ENCODE results near the gene ISLR.

The ISLR gene

DNA sequence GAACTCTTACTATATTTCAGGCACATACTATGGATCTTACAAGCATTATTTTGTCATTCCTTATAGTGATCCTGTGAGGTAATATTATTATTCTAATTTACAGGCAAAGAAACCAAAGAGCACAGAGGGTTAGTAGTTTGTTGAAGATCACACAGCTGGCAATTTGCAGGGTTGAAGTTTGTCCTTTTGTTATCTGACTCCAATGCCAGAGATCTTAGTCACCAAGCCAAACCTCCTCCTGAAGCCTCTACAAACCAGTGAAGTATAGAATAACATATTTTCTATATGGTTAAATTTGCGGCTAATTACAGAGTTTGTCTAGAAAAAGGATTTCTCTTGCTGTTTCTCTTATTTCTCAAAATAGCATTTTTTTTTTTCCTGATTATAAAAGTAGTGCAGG, 31.9 kb upstream of the ISLR start:
- no peak overlapping the region for H3K9ac ChIP-seq (ENCODE audit: low read depth, low read length)
- no peaks in the 10 kb centered on the region for H3K79me2 ChIP-seq (ENCODE audit: insufficient read depth, low read length)
- H3K4me3 ChIP-seq (ENCODE audit: low read depth in 1 of 2, low read length in 2 of 2): no peak overlapping the region
- no peak overlapping the region for H3K4me2 ChIP-seq (ENCODE audit: insufficient read depth, low read length)
- no peak overlapping the region for H3K27ac ChIP-seq (ENCODE audit: low read length)
- H3K27me3 ChIP-seq (ENCODE audit: insufficient read depth, low read length, poor library complexity): peaks cover 4% of the 10 kb centered on the region
- H2AFZ ChIP-seq (ENCODE audit: low read depth, low read length): no peak overlapping the region
- no peaks in the 10 kb centered on the region for H4K20me1 ChIP-seq (ENCODE audit: insufficient read depth, low read length)
- ATAC-seq (ENCODE audit: insufficient read depth, low read depth): no peak
- H3K9me3 ChIP-seq (ENCODE audit: insufficient read depth, low read length, severe bottlenecking): no peaks in the 10 kb centered on the region
- H3K4me1 ChIP-seq (ENCODE audit: insufficient read depth, low read length): no peaks in the 10 kb centered on the region
- no peak for DNase-seq
- no peaks in the 10 kb centered on the region for H3K36me3 ChIP-seq (ENCODE audit: insufficient read depth, low read length)
- no peak for TF ChIP-seq EZH2 (IDR thresholded peaks at IDR 0.05; ENCODE audit: borderline replicate concordance, low read depth, low read length, severe bottlenecking)
- TF ChIP-seq, protein P1, sequence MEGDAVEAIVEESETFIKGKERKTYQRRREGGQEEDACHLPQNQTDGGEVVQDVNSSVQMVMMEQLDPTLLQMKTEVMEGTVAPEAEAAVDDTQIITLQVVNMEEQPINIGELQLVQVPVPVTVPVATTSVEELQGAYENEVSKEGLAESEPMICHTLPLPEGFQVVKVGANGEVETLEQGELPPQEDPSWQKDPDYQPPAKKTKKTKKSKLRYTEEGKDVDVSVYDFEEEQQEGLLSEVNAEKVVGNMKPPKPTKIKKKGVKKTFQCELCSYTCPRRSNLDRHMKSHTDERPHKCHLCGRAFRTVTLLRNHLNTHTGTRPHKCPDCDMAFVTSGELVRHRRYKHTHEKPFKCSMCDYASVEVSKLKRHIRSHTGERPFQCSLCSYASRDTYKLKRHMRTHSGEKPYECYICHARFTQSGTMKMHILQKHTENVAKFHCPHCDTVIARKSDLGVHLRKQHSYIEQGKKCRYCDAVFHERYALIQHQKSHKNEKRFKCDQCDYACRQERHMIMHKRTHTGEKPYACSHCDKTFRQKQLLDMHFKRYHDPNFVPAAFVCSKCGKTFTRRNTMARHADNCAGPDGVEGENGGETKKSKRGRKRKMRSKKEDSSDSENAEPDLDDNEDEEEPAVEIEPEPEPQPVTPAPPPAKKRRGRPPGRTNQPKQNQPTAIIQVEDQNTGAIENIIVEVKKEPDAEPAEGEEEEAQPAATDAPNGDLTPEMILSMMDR (IDR thresholded peaks at IDR 0.05; ENCODE audit: borderline replicate concordance, extremely low read depth, low read length, poor library complexity, severe bottlenecking): no peak

DNA sequence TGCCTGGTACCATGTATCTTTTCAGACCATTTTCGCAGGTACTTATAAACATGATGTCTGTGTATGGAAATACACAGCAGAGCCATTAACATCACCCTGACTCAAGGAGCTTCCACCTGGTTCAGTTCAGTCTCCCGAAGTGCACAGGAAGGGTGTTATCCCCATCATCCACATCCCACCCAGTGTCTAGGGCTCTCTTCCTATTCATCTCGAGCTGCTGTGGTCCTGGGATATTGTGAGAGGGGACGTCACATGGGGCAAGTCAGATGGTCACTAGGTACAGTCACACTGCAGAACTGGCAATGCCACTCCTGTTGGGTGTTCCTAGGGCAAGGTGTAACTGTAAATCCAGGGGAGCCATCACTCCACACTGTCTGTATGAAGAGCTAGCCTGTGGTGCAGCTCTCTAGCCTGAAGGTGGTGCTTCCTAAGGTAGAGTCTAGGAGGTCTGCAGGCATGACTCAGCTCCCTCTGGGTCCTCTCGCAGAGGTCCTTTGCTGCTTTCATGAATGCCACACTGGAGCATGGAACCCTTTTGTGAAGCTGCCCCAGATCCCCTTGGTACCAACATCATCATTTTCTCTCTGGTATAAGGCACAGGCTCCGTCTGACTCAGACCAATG, 29.2 kb upstream of the ISLR start:
- no peak for ATAC-seq (ENCODE audit: insufficient read depth, low read depth)
- Histone ChIP-seq H3K36me3 (ENCODE audit: insufficient read depth, low read length) (no peaks in the 10 kb centered on the region), H3K27ac (ENCODE audit: low read length) (no peak overlapping the region), H3K4me2 (ENCODE audit: insufficient read depth, low read length) (no peak overlapping the region), H3K79me2 (ENCODE audit: insufficient read depth, low read length) (no peaks in the 10 kb centered on the region), H4K20me1 (ENCODE audit: insufficient read depth, low read length) (no peaks in the 10 kb centered on the region), H3K27me3 (ENCODE audit: insufficient read depth, low read length, poor library complexity) (peaks cover 4% of the 10 kb centered on the region), H3K9me3 (ENCODE audit: insufficient read depth, low read length, severe bottlenecking) (no peaks in the 10 kb centered on the region), H3K4me1 (ENCODE audit: insufficient read depth, low read length) (no peaks in the 10 kb centered on the region), H3K9ac (ENCODE audit: low read depth, low read length) (no peak overlapping the region), H2AFZ (ENCODE audit: low read depth, low read length) (no peak overlapping the region), H3K4me3 (ENCODE audit: low read depth in 1 of 2, low read length in 2 of 2) (no peak overlapping the region)
- no peak for DNase-seq
- no peak for TF ChIP-seq EZH2 (IDR thresholded peaks at IDR 0.05; ENCODE audit: borderline replicate concordance, low read depth, low read length, severe bottlenecking)
- TF ChIP-seq, protein P1 (IDR thresholded peaks at IDR 0.05; ENCODE audit: borderline replicate concordance, extremely low read depth, low read length, poor library complexity, severe bottlenecking): no peak

DNA sequence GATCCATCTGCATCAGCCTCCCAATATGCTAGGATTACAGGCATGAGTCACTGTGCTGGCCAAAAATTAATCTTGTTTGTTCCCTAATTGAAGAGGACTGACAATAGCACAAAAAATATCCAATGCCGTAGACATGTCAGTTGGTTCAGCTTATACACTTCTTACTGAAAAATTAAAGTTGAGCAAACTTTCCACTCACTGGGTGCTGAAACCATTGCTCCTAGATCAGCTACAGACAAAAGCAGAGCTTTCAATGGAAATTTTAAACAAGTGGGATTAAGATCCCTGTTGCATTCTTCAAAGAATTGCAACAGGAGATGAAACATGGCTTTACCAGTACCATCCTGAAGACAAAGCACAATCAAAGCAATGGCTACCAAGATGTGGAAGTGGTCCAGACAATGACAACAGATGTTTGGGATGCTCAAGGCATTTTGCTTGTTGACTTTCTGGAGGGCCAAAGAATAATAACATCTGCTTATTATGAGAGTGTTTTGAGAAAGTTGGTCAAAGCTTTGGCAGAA, 27.2 kb upstream of the ISLR start:
- DNase-seq: no peak
- no peak overlapping the region for H2AFZ ChIP-seq (ENCODE audit: low read depth, low read length)
- no peak for ATAC-seq (ENCODE audit: insufficient read depth, low read depth)
- H3K4me1 ChIP-seq (ENCODE audit: insufficient read depth, low read length): no peaks in the 10 kb centered on the region
- no peak overlapping the region for H3K4me2 ChIP-seq (ENCODE audit: insufficient read depth, low read length)
- no peaks in the 10 kb centered on the region for H3K9me3 ChIP-seq (ENCODE audit: insufficient read depth, low read length, severe bottlenecking)
- no peaks in the 10 kb centered on the region for H3K36me3 ChIP-seq (ENCODE audit: insufficient read depth, low read length)
- no peaks in the 10 kb centered on the region for H4K20me1 ChIP-seq (ENCODE audit: insufficient read depth, low read length)
- no peak overlapping the region for H3K4me3 ChIP-seq (ENCODE audit: low read depth in 1 of 2, low read length in 2 of 2)
- H3K27me3 ChIP-seq (ENCODE audit: insufficient read depth, low read length, poor library complexity): no peaks in the 10 kb centered on the region
- no peaks in the 10 kb centered on the region for H3K79me2 ChIP-seq (ENCODE audit: insufficient read depth, low read length)
- TF ChIP-seq EZH2 (IDR thresholded peaks at IDR 0.05; ENCODE audit: borderline replicate concordance, low read depth, low read length, severe bottlenecking): no peak
- TF ChIP-seq, protein P1 (IDR thresholded peaks at IDR 0.05; ENCODE audit: borderline replicate concordance, extremely low read depth, low read length, poor library complexity, severe bottlenecking): no peak
- H3K9ac ChIP-seq (ENCODE audit: low read depth, low read length): no peak overlapping the region
- H3K27ac ChIP-seq (ENCODE audit: low read length): no peak overlapping the region
